GM12801 (cell line): ENCODE measurements around the gene OR1D2.

Experiments
- CTCF ChIP-seq: IDR thresholded peaks from one replicate; pipeline ENCODE4 v1.5.1; 2011; ENCODE audit warnings: control low read depth; ENCODE audit not compliant: insufficient read length; ENCODE audit errors: extremely low read depth

OR1D2 gene

GRCh38 chr17:3040882-3041281, 63.3 kb downstream of the OR1D2 start:
- TF ChIP-seq CTCF: no peak

DNA sequence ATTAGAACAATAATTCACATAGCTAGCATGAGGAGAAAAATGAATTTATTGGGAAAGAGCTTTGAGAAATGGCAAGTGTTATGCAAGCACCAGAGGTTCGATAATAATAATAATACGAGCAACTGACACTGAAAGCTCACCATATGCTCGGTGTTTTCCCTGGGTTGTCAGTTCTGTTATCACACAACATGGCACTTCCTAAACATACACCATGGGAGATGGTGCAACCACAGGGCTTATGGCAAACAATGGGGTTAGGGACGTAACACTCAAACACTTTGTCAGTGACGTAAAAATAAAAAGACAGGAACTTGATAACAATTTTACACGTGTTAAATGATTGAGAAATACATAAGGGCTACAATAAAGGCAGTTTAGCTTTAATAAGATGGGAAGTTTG, 64.5 kb downstream of the OR1D2 start:
- no peak for TF ChIP-seq CTCF

GRCh38 chr17:3038941-3039340, 65.3 kb downstream of the OR1D2 start:
- no peak for TF ChIP-seq CTCF
